ENCODE data around the gene THY1. TPM values are rescaled to one million over a fixed set of nuclear protein-coding genes. Genes with fewer than 3 reads are reported as not detected.
"Not testable (repeated sequence)": the region's sequence is repeated elsewhere in the genome, so short reads cannot be mapped to it uniquely, and the experiment has no call there.

The THY1 gene
- total and polyA plus RNA-seq, 8 donors, result 1.4 to 28.6 (median 4.4) TPM

- H3K4me3 ChIP-seq, result no peak overlapping the region
- no peak for ATAC-seq
- H3K36me3 ChIP-seq, result no peaks in the 10 kb centered on the region
- H3K27ac ChIP-seq, result no peak overlapping the region
- 90 to 96% methylated on average over 1 of the region's 1 CpG for WGBS, 2 donors
- no peak for TF ChIP-seq CTCF (IDR thresholded peaks at IDR 0.05)
- no peaks in the 10 kb centered on the region for H3K4me1 ChIP-seq
- no peak for DNase-seq
- no peak for FAIRE-seq
- intact Hi-C loops (cut with DNase I), result no loop called here
- H3K27me3 ChIP-seq, result no peaks in the 10 kb centered on the region
- H3K9me3 ChIP-seq, result no peaks in the 10 kb centered on the region
Observed at GRCh38 chr11:119410501-119410900, 12.5 kb downstream of the THY1 start.

- intact Hi-C loops (cut with DNase I), result no loop called here
- Histone ChIP-seq H3K36me3 (no peaks in the 10 kb centered on the region), H3K27me3 (no peaks in the 10 kb centered on the region), H3K27ac (no peak overlapping the region), H3K4me1 (no peaks in the 10 kb centered on the region), H3K9me3 (no peaks in the 10 kb centered on the region), H3K4me3 (no peak overlapping the region)
- no peak for TF ChIP-seq CTCF (IDR thresholded peaks at IDR 0.05)
- WGBS, 2 donors, result 71 to 90% methylated on average over 1 of the region's 1 CpG
- DNase-seq, result no peak
- ATAC-seq, result no peak
- FAIRE-seq, result no peak
Observed at GRCh38 chr11:119409731-119410130, 13.2 kb downstream of the THY1 start.

GRCh38 chr11:119406005-119406404, 17.0 kb downstream of the THY1 start:
- H3K27me3 ChIP-seq, result no peaks in the 10 kb centered on the region
- no peak overlapping the region for H3K27ac ChIP-seq
- FAIRE-seq, result no peak
- intact Hi-C loops (cut with DNase I), result no loop called here
- DNase-seq, result no peak
- no peaks in the 10 kb centered on the region for H3K36me3 ChIP-seq
- H3K9me3 ChIP-seq, result no peaks in the 10 kb centered on the region
- no peaks in the 10 kb centered on the region for H3K4me1 ChIP-seq
- WGBS, 2 donors, result 87 to 89% methylated on average over 3 of the region's 3 CpGs
- no peak for TF ChIP-seq CTCF (IDR thresholded peaks at IDR 0.05)
- no peak for ATAC-seq
- no peak overlapping the region for H3K4me3 ChIP-seq

GRCh38 chr11:119405448-119405847, 17.5 kb downstream of the THY1 start:
- H3K9me3 ChIP-seq; DNase-seq; H3K4me3 ChIP-seq; intact Hi-C loops (cut with DNase I); H3K4me1 ChIP-seq; H3K36me3 ChIP-seq; H3K27ac ChIP-seq; FAIRE-seq; ATAC-seq; H3K27me3 ChIP-seq: not testable (repeated sequence)
- WGBS, 2 donors, result 88 to 90% methylated on average over 6 of the region's 6 CpGs

- Histone ChIP-seq H3K27me3 (no peaks in the 10 kb centered on the region), H3K9me3 (no peaks in the 10 kb centered on the region), H3K36me3 (no peaks in the 10 kb centered on the region), H3K4me1 (no peaks in the 10 kb centered on the region), H3K27ac (no peak overlapping the region), H3K4me3 (no peak overlapping the region)
- no peak for DNase-seq
- FAIRE-seq, result no peak
- peak in 1 of 4 donors; percentile 43 for ATAC-seq
- TF ChIP-seq CTCF (IDR thresholded peaks at IDR 0.05), result no peak
- intact Hi-C loops (cut with DNase I), result no loop called here
- 52 to 62% methylated on average over 2 of the region's 2 CpGs for WGBS, 2 donors
Observed at GRCh38 chr11:119404872-119405271, 18.1 kb downstream of the THY1 start.

GRCh38 chr11:119403021-119403420, 20.0 kb downstream of the THY1 start:
- intact Hi-C loops (cut with DNase I), result no loop called here
- Histone ChIP-seq H3K4me3 (no peak overlapping the region), H3K4me1 (no peaks in the 10 kb centered on the region), H3K27ac (no peak overlapping the region), H3K9me3 (no peaks in the 10 kb centered on the region), H3K27me3 (no peaks in the 10 kb centered on the region), H3K36me3 (no peaks in the 10 kb centered on the region)
- DNase-seq (no peak), ATAC-seq (no peak), FAIRE-seq (no peak)
- no peak for TF ChIP-seq CTCF (IDR thresholded peaks at IDR 0.05)
- 79 to 82% methylated on average over 5 of the region's 5 CpGs for WGBS, 2 donors

Measured in pancreas (tissue), 10 donors.